ENCODE results near the gene DNAI2.

Gene DNAI2

DNA sequence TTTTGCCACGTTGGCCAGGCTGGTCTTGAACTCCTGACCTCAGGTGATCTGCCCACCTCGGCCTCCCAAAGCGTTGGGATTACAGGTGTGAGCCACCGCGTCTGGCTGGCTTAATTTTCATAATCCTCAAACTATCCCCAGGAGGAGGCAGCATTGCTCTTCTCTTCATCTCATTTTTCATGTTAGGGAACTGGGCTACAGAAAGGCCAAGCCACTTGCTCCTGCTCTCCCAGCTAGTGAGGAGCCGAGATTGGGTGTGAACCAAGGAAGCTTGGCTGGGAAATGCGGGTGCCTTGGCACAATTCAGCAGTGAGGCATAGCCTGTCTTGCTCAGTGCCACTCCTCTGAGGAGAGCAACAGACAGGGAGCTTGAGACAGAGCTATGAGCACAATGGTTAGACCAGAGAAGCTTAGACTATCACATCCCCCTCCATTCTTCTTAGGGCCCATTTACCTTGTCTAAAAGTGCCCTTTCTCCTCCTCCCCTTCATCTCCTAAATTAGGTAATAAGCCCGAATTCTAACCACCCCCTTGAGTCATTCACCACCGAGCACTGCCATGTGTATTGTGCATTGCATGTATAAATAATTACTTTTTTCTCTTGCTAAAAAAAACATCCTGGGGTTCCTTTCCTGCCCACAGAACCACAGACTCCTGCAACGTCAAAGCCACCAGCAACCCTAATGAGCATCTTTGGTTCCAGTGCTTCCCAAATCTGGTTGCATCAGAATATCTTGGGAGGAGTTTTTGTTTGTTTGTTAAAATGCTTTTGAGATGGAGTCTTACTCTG, 32.0 kb downstream of the DNAI2 start:
- DNase-seq (ENCODE audit: low read depth): no peak

DNA sequence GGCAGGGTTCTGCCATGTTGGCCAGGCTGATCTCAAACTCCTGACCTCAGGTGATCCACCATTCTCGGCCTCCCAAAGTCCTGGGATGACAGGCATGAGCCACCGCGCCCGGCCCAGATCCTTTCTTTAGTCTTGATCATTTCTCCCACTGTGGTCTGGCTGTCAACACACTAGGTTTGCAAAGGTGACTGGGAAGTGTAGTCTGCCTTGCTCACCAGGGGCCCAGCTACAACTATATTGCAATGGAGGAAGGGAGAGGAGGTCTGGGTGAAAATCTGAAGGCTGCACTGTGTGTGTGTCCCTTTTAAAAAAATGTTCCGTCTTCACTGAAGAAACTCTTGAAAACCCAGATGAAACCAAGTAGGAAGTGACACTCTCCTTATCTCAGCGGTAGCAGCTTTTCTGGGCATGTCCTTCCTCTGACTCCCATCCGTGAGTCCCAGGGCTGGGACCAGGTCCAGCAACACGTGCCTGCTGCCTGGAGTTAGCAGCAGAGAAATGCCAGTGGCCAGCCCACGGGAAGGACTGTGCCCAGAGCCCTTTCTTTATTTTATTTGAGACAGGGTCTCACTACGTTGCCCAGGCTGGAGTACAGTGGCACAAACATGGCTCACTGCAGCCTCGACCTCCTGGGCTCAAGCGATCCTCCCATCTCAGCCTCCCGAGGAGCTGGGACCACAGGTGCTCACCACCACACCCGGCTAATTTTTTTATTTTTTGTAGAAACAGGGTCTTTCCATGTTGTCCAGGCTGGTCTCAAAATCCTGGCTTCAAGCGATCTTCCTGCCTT, 34.1 kb downstream of the DNAI2 start:
- DNase-seq (ENCODE audit: low read depth): no peak

DNA sequence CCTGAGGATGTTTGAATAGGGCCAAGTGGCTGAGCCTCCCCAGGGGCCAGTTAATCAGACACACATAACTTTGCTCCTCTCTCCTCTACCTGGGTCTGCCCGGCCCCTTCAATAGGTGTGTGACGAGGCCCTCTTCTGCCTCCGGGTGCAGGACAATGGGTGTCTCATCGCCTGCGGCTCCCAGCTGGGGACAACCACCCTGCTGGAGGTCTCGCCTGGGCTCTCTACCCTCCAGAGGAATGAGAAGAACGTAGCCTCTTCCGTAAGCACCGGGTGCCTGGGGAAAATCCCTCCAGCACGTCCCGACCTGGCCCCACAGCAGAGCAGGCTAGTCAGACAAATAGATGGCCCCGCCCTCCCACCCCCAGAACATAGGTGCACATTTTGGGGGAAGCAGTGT, 35.9 kb downstream of the DNAI2 start:
- no peak for DNase-seq (ENCODE audit: low read depth)

DNA sequence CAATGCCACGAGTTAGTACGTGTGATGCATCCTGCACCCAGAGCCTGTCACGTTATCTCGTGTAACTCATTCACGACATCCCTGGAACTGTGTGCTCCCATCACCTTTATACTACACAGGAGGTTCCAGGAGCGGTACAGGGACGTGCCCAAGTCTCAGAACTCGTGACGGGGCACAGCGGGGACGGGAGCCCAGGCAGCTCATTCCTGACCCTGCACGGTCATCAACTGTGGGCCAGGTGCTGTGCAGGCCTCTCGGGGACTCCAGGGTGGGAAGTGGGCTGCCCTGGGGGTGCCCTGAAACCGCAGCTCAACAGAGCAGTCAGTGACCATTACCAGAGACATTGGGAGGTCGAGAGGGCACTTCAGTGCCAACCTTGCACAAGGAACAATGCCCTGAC, 40.8 kb downstream of the DNAI2 start:
- DNase-seq (ENCODE audit: low read depth): no peak

DNA sequence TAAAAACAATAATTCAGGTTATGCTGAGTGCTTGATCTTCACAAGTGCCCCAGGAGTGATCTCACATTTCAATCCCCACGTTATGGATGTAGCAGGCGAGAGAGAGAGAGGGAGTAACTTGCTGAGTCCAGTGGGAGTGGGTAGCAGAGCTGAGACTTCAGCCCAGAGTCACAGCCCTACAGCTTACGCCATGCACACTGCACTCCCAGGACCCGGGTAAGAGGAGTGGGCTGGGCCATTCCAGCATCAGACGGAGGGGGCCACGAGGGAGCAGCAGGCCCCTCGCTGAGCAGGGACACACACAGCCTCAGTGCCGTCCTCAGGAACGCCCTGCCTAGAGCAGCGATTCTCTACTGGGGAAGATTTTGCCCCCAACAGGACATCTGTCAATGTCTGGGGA, 42.2 kb downstream of the DNAI2 start:
- no peak for DNase-seq (ENCODE audit: low read depth)

DNA sequence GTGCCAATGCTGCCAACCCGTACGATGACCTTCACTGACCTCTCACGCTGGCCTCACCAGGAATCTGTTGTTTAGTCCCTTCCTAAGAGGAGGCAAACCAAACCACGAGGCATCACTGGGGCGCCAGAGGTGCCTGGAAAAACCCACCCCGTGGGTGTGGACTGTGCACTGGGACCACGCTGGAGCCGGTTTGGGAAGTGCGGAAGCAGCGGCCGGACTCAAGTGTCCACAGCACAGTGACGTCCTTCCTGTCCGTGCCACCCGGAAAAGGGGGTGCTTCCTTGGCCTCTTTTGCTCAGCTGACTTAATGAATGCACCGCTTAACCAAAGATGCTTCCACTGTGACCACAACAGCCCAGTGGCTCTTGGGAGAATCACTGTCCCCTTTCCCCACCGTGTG, 43.0 kb downstream of the DNAI2 start:
- no peak for DNase-seq (ENCODE audit: low read depth)

DNA sequence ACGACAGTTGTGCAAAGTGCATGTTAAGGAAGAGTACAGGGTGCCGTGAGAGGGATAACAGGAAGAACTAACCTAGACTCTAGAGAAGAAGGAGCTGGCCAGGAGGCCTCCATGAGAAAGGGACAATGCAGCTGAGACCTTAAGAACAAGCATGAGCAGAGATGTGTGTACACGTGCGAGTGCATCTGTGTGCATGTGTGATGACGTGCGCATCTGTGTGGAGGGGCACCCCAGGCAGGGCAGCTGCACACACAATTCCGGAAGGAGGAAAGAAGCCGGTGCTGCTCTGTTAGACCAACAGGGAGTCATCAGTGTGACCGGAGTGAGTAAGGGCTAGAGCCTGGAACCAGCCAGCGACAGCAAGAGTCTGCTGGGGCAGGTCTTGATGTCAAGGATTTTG, 44.4 kb downstream of the DNAI2 start:
- DNase-seq (ENCODE audit: low read depth): no peak

DNA sequence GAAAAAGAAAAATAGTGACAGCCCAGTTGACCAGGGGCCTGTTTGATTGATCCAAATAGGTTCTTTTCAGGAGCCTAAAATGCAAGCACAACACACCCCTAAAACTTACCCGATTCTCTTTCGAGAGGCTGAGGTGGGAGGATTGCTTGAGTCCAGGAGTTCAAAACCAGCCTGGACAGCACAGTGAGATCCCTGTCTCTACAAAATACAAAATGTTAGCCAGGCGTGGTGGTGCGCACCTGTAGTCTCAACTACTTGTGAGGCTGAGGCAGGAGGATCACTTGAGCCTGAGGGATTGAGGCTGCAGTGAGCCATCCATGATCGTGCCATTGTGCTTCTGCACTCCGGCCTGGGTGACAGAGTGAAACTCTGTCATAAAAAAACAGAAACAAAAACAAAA, 50.5 kb downstream of the DNAI2 start:
- no peak for DNase-seq (ENCODE audit: low read depth)

DNA sequence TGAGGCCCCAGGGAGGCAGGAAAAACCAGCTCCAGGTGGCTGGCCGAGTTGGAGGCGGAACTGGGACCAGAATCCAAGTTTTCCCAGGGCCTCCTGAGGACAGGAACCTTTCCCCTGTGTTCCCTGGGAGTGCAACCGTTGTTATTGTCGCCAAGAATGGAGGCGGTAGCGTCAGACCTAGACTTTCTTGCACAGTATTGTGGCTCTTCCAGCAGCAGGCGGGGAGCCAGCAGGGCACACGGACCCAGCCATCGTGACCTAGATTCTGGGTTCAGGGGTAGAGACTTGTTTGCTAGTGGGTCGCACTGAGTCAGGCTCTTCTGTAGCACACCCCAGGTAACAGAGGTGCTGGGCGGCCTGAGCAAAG, 51.3 kb downstream of the DNAI2 start:
- DNase-seq (ENCODE audit: low read depth): no peak

DNA sequence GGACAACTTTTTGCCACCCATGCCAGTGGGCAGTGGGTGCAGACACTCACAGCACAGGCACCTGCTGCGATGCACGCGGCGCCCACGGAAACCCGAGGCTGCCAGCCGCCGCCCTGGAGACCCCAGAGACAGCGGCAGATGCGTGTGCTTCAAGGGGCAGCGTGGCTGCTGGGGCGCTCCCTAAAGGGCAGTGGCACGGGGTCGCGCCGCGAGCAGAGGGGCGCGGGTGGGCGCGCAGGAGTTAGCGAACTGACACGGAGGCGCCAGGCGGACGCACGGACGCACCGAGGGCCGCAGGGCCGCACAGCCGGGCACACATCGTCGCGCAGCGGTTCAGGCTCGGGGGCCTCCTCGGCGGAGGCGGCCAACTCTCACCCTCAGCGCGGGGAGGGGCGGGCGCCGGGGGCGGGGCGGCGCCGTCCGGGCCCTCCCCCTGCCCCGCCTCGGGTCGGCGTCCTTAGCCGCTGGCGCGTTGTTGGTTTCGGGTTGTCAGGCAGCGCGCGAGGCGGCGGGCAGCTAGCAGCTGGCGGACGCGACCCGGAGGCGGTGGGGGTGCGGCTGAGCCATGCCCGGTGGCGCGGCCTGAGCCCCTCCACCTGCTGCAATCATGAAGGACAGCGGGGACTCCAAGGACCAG, 51.8 kb downstream of the DNAI2 start, which contains the start of gene KIF19:
KIF19 (plus strand) TSS at position 484 of the 637 bp plus-strand sequence; CDS start at position 608, 124 bp downstream.
- no peak for DNase-seq (ENCODE audit: low read depth)

DNA sequence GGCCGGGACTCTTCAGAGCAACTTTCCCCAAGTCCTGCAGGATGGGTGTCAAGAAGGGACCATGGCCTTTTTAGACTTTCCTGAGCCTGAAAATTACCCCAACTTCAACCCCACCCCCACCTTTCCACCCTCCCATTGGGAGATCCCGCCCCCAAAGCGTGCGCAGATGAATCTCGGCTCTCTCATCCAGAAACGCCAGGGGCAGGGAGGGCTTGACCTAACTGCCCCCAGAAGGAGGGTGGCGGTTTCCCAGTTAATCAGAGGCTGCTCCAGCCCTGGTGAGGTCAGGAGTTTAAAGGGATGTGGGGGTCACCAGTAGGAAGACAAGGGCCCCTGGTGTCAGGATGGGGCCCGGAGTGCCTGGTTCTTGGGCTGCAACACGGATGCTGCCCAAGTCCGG, 52.5 kb downstream of the DNAI2 start:
- DNase-seq (ENCODE audit: low read depth): no peak

DNA sequence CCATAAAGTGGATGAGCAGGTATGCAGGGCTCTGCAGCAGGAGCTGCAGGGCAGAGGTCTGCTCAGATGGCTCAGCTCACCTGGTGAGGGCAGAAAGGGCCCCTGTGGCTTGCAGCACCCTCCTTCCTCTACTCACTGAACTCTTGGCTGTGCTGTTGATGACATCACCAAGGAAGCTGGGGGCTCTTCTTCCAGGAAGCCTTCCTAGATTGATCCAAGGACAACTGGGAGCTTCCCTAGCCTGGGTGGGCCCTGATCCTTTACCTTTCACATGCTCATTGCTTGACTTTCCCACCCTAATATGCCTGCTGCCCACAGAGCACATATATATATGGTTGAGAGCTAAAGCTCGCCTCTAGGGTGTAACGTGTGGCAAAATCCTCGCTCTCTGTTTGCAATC, 54.5 kb downstream of the DNAI2 start:
- no peak for DNase-seq (ENCODE audit: low read depth)

DNA sequence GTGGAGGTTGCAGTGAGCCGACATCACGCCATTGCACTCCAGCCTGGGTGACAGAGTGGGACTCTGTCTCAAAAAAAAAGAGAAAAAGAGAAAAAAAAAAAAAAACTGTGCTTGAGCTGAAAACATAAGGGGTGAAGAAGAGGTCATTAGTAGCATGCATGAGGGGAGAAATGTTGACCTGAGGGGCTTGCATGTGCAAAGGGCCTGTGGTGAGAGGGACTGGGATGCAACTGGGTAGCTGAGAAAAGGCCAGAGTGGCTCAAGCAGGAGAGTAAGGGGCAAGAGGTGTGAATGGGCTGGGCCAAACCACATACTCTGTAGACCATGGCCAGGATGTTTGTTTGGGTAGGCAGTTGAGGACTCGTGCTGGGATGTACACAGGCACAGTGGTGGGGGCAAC, 55.3 kb downstream of the DNAI2 start:
- no peak for DNase-seq (ENCODE audit: low read depth)

DNA sequence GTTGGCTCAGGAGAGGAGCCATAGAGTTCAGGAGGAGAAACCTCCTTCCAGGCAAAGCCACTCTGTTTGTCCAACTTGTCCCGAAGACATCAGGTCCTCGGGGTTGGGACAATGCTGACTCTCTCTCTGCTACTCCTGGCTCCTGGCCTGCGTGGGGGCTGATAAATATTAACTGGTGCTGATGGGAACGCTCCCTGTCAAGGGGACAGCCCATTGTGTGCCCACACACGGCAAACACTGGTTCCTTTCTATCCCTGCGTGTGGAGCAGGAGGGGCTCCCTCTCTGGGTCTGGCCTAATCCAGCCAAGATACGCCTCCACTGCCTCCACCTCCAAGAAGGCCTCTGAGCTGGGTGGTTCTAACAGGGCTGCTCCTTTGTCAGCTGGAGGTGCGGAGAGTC, 56.4 kb downstream of the DNAI2 start:
- DNase-seq (ENCODE audit: low read depth): no peak

DNA sequence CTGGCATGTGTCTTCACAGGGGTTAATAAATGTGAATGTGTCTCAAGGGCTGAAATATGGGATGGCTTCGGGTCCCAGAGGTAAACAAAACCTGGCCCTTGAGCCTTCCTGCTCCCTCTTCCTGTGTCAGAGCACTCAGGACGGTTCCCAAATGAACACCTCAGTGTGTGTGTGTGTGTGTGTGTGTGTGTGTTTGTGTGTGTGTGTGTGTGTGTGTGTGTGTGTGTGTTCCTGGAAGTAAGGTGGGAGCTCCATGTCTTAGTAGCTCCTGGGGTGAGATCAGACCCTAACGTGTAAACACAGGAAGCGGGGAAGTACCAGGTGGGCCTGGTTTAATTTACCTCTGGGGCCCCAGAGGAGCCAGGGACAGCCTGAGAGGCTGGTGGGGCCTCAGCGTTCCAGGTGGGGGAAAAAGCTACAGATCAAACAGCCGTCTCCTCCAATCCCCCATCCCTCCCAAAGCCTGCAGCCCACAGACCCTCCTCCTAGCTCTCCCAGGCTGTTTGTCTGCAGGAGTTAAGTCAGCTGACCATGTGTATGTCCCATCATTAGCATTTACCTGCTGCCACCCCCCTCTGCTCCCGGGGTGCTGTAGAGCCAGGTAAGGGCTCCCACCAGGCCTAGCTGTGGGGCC, 58.1 kb downstream of the DNAI2 start:
- no peak for DNase-seq (ENCODE audit: low read depth)

DNA sequence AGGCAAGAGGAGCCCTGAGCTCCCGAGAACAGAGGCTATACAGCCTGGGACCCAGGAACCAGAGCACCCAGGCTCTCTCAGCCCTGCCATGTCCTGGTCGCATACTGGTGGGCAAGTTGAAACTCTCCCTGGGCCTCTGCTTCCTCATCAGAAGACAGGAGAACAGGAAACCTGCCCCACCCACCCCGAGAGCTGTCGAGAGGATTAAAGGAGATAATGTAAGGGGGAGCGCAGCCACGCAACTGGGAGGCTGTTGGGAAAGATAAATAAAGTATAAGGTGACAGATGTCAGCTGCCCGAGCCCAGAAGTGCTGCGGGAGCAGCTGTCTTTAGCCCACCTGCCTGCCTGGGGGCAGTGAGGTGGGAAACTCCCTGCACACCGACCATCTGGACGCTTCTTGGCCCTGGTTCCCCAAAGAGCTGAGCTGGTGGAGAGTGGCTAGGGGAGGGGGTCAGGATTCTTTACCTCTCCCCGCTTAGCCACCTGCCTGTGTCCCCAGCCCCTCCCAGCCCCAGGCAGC, 58.8 kb downstream of the DNAI2 start:
- DNase-seq (ENCODE audit: low read depth): no peak

DNA sequence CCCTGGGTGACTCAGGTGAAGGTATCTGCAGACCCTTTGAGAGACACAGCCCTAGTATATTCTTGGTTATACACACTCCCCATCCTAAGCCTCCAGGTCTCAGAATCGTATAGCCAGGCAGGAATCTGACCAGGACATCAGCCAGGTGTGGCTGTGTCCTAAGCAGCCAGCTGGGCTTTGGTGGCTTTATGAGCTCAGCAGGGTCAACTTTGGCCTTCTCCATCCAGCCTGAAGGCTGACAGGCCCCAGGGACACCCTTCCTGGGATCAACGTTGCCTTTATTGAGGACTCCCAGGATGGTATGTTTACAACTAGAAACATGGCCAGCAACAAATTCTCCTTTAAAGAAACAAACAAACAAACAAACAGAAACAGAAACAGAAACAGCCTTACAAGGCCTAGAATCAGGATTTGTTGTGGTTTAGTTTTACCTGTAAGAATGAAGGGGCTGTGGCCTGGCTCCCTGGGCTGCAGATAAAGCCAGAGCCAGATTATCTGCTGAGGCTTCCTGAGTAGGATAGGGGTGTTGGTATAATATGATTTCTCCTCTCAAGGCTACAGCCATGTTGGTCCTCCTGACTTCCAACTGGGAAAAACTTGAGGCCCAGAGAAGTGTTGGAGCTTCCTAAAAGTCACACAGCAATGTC, 60.5 kb downstream of the DNAI2 start:
- no peak for DNase-seq (ENCODE audit: low read depth)

DNA sequence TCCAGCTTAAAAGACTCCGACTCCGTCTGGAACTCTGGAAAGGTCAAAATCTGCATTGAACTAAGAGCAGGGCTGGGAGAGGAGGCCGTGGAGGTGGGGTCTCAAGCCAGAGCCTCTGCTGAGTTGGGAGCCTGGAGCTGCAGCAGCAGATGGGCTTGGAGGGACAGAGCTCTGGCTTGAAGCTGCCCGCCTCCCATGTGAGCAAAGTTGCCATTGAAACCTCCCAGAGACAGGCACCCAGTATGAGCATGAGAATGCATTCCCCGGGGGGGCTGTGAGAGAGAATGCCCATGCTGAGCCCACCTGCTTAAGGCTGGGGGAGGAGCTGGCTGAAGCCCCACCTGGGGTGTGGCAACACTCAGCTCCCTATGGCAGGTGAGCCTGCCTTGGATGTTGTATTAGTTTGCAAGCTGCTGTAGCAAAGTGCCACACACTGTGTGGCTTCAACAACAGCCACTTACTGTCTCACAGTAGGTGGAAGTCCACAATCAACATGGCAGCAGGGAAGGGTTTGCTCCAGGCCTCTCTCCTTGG, 61.6 kb downstream of the DNAI2 start:
- DNase-seq (ENCODE audit: low read depth): no peak

DNA sequence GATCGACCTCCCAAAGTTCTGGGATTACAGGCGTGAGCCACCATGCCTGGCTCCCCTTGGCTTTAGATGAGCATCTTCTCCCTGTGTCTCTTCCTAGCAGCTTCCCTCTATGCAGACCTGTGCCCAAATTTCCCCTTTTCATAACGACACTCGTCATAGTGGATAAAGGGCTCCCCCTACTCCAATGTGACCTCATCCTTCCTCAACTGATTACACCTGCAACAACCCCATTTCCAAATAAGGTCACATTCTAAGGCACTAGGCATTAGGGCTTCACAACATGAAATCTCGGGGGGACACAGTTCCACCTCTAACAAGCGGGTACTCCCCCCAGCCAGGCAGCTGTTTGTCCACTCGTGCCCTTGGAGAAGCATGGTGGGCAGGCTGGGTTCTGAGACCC, 62.3 kb downstream of the DNAI2 start:
- DNase-seq (ENCODE audit: low read depth): no peak

DNA sequence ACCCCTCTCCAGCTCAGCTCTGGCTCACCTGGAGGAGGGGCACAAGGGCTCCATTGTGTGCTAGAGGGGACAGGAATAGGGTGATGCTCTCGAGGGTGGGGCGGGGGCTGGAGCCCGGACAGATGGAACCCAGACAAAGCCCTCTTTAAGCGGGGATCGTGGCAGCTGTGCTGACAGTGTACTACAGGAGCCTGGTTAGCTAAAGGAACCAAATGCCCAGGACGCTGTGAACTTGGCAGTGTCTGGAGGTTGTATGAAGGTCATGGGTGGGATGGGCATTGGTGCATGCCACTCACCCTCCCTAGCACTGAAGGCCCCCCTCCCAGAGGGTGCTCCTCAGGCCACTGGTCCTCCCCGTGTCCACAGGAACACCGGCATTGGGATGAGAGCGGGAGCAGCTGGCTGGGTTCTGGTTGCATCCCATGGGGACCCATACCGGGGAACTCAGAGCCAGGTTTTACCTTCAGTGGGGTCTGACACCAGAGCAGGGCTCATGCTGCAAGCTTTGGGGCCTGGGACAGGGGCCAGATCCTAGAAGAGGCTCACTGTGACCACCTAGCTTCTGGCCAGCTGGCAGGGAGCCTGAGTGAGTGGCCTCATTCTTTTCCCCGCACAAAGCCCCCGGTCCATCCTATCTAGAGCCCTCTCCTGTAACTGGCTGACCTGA, 63.9 kb downstream of the DNAI2 start:
- no peak for DNase-seq (ENCODE audit: low read depth)
